ENCODE data around the gene CFAP54.

DNA sequence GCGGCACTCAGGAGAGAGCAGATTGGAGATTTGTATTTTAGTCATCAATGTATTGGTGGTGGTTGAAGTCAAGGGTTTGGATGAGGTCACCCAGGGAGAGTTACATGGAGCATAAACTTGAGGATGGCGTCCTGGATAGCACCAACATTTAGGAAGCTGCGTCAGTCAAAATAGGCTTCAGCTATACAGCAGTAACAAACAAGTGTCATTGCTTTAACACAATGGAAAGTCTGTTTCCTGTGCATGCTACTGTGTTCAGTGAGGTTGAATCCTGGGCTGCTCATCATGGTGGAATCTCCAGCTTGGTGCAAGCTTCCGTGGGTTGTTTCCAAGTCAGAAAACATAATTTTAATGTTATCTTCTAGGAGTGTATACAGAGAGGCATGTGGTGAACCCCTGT lies 180.4 kb downstream of the CFAP54 start:
- TF ChIP-seq PAX5 (IDR thresholded peaks at IDR 0.05; ENCODE audit: insufficient read depth, low read length, severe bottlenecking) (no peak), POLR2A (IDR thresholded peaks at IDR 0.05; ENCODE audit: low read depth, low read length) (no peak), POU2F2 (IDR thresholded peaks at IDR 0.05; ENCODE audit: low read depth, low read length) (no peak), TAF1 (IDR thresholded peaks at IDR 0.05; ENCODE audit: low read depth, low read length) (no peak), POLR2AphosphoS5 (IDR thresholded peaks at IDR 0.05; ENCODE audit: low read depth, low read length) (no peak)

Measured in GM12891 (cell line).